ENCODE data around the gene TNIP3. TPM values are rescaled to one million over a fixed set of nuclear protein-coding genes. Genes with fewer than 3 reads are reported as not detected.

The TNIP3 gene
- total and polyA plus RNA-seq, 12 donors, result 0.10 to 0.54 (median 0.21) TPM; not detected in 6

DNA sequence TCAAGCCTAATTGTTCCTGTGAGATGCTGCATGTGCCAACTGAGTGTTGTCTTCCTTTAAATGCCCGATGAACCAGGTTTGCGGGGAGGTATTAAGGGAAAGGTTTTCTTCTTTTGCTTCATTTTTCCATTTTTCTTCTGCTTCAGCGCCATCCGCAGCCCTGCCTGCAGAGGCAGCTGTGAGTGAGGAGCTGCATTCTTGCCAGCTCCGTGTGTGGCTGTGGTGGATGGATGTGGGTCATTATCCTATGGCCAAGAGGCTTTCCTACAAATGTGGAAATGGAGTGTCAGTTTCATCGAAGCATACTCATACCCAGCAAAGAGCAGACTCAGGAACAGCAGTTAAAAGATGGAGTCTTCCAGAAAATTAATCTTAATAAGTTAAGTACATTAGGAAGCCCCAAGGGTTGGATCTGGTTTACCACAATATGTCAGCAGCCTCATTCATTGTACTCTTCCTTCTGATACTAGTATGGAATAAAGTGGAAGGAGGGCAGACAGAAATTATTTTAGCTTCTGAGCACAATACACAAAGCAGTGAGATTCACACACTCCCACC lies 37.6 kb downstream of the TNIP3 start:
- 74 to 84% (median 81%) methylated on average over 6 of the region's 6 CpGs for WGBS, 4 donors
- no peak overlapping the region for H3K4me3 ChIP-seq
- no peak overlapping the region for H3K27ac ChIP-seq
- no peaks in the 10 kb centered on the region for H3K27me3 ChIP-seq
- H3K9me3 ChIP-seq (replicated peaks in 1 of 3), result no peaks in the 10 kb centered on the region
- TF ChIP-seq, protein P1, sequence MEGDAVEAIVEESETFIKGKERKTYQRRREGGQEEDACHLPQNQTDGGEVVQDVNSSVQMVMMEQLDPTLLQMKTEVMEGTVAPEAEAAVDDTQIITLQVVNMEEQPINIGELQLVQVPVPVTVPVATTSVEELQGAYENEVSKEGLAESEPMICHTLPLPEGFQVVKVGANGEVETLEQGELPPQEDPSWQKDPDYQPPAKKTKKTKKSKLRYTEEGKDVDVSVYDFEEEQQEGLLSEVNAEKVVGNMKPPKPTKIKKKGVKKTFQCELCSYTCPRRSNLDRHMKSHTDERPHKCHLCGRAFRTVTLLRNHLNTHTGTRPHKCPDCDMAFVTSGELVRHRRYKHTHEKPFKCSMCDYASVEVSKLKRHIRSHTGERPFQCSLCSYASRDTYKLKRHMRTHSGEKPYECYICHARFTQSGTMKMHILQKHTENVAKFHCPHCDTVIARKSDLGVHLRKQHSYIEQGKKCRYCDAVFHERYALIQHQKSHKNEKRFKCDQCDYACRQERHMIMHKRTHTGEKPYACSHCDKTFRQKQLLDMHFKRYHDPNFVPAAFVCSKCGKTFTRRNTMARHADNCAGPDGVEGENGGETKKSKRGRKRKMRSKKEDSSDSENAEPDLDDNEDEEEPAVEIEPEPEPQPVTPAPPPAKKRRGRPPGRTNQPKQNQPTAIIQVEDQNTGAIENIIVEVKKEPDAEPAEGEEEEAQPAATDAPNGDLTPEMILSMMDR (IDR thresholded peaks at IDR 0.05), result no peak
- TF ChIP-seq POLR2A (IDR thresholded peaks at IDR 0.05), result no peak
- no peaks in the 10 kb centered on the region for H3K4me1 ChIP-seq (replicated peaks in 1 of 2)
- H3K36me3 ChIP-seq (replicated peaks in 1 of 2), result no peaks in the 10 kb centered on the region
- intact Hi-C loops (cut with DNase I), result no loop called here
- DNase-seq, result no peak

DNA sequence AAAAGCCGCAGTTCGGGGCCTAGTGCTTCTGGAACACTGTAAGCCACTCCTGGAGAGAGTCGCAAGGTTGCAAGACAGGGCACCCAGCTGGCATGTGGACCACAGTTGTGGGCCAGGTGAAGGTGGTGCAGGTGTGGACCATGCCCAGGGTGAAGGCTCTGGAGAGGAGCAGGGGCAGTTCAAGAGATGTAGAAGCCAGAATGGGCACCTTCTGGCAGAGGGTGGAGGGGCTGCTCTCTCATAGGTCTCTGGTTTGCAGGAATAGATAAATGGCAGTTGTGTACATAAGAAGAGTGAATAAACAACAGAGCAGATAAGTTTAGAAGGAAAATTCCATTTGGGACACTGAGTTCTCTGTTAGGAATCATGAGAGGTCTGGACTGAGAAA lies 38.6 kb downstream of the TNIP3 start:
- DNase-seq, result no peak
- Histone ChIP-seq H3K27ac (no peak overlapping the region), H3K36me3 (replicated peaks in 1 of 2) (no peaks in the 10 kb centered on the region), H3K9me3 (replicated peaks in 1 of 3) (no peaks in the 10 kb centered on the region), H3K27me3 (no peaks in the 10 kb centered on the region), H3K4me1 (replicated peaks in 1 of 2) (no peaks in the 10 kb centered on the region), H3K4me3 (no peak overlapping the region)
- intact Hi-C loops (cut with DNase I), result no loop called here
- TF ChIP-seq, protein P1 (IDR thresholded peaks at IDR 0.05), result no peak
- TF ChIP-seq POLR2A (IDR thresholded peaks at IDR 0.05), result no peak
- WGBS, 4 donors, result 95 to 100% (median 97%) methylated on average over 3 of the region's 3 CpGs

DNA sequence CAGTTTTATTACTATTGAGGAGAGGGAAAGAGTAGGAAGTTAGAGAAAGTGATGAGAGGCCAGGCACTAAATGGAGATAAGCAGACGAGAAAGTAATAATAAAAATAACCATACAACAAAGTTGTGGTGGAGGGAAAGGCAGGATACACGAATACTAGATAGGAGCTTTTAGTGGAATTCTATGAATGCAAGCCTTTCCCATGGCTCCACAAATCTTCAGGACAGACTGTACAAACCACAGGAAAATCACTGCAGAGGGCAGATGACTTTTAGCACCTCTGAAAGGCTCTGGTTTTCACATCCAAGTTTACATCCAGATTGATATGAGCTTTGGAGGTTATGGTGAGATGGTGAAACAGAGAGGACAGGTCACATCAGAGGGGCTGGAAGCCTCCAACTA lies 41.5 kb downstream of the TNIP3 start:
- Histone ChIP-seq H3K4me1 (replicated peaks in 1 of 2) (no peaks in the 10 kb centered on the region), H3K36me3 (replicated peaks in 1 of 2) (no peaks in the 10 kb centered on the region), H3K27me3 (no peaks in the 10 kb centered on the region), H3K9me3 (replicated peaks in 1 of 3) (no peaks in the 10 kb centered on the region), H3K27ac (no peak overlapping the region), H3K4me3 (no peak overlapping the region)
- no peak for TF ChIP-seq POLR2A (IDR thresholded peaks at IDR 0.05)
- TF ChIP-seq, protein P1 (IDR thresholded peaks at IDR 0.05), result no peak
- intact Hi-C loops (cut with DNase I), result no loop called here
- DNase-seq, result no peak
- WGBS, 4 donors, result 42 to 55% (median 52%) methylated on average over 2 of the region's 2 CpGs

DNA sequence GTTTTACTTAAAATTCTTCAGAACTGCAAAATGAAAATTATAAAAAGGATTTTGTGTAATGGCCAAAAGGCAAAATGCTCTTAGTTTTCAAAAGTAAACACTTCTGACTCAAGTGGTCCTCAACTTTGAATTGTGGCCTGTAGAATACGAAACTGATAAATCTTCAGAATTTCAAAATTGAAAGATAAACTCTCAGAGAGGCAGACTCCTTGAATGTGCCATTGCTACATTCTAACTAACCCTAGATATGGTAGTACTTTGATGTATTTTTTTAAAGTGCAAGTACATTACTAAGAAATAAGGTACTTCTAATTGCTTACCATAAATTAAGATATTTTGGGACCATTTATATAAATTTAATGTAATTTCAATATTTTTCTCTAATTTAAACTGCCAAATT lies 44.4 kb downstream of the TNIP3 start:
- no peaks in the 10 kb centered on the region for H3K4me1 ChIP-seq (replicated peaks in 1 of 2)
- intact Hi-C loops (cut with DNase I), result no loop called here
- TF ChIP-seq POLR2A (IDR thresholded peaks at IDR 0.05), result no peak
- TF ChIP-seq, protein P1 (IDR thresholded peaks at IDR 0.05), result no peak
- H3K27me3 ChIP-seq, result no peaks in the 10 kb centered on the region
- 76 to 93% (median 82%) methylated on average over 1 of the region's 1 CpG for WGBS, 4 donors
- DNase-seq, result no peak
- no peaks in the 10 kb centered on the region for H3K9me3 ChIP-seq (replicated peaks in 1 of 3)
- H3K27ac ChIP-seq, result no peak overlapping the region
- no peak overlapping the region for H3K4me3 ChIP-seq
- no peaks in the 10 kb centered on the region for H3K36me3 ChIP-seq (replicated peaks in 1 of 2)
